ENCODE data around the gene OR5AS1.
"Not testable (repeated sequence)": the region's sequence is repeated elsewhere in the genome, so short reads cannot be mapped to it uniquely, and the experiment has no call there.

The OR5AS1 gene

DNA sequence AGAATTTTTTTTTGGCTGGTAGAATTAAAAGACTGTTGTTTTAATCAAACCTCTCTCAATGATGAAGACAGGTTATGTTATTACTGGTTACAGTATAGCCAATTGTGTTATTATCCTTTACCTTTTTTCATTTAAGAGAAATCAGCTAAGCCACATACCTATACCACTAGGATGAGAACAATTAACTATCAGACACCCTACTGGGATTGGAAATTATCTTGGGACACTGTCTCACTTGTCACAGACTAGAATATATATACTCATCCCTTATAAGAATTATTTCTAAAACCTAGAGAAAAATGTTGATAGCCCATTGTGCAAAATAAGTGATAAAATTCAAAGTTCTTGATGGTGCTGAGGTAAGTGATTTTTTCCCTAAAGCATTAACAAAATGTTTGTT, at the start of gene OR5AS1:
OR5AS1 (plus strand) TSS at position 301 of the 400 bp plus-strand sequence. CDS start 2,765 bp downstream, outside the sequence.
- H3K4me3 ChIP-seq (ENCODE audit: low read length) = no peak within 1 kb of the TSS
- DNase-seq (ENCODE audit: low read depth) = no peak
- no peak for TF ChIP-seq CTCF (conservative IDR thresholded peaks at IDR 0.05; ENCODE audit: low read length)

- H3K4me3 ChIP-seq (ENCODE audit: low read length) = no peak within 1 kb of the TSS
- TF ChIP-seq CTCF (conservative IDR thresholded peaks at IDR 0.05; ENCODE audit: low read length) = no peak
- DNase-seq (ENCODE audit: low read depth) = no peak
These were observed 32.9 kb upstream of the OR5AS1 start, which contains the start of gene OR5F1 for GRCh38 chr11:55994525-55994924. OR5F1 (minus strand) TSS chr11:55994625; CDS start chr11:55994625, 0 bp downstream.

DNA sequence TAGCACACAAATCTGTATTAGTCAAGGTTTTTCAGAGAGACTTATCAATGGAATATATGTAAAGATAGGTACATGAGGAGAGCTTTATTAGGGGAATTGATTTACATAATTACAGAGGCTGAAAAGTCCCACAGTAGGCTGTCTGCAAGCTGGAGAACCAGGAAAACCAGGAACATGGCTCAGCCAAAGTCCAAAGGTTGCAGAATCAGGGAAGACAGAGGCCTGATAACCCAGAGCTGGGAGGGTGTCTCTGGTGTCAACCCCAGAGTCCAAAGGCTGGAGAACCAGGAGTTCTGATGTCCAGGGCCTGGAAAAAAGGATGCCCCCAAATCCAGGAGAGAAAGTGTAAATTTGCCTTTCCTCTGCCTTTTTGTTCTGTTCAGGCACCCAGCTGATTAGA, 16.7 kb upstream of the OR5AS1 start:
- no peak for DNase-seq (ENCODE audit: low read depth)
- no peak overlapping the region for H3K4me3 ChIP-seq (ENCODE audit: low read length)

GRCh38 chr11:56013805-56014204, 13.6 kb upstream of the OR5AS1 start:
- TF ChIP-seq CTCF (conservative IDR thresholded peaks at IDR 0.05; ENCODE audit: low read length) = no peak
- DNase-seq (ENCODE audit: low read depth) = no peak

More for the DNA sequence above, 16.7 kb upstream of the OR5AS1 start:
- no peak for TF ChIP-seq CTCF (conservative IDR thresholded peaks at IDR 0.05; ENCODE audit: low read length)

DNA sequence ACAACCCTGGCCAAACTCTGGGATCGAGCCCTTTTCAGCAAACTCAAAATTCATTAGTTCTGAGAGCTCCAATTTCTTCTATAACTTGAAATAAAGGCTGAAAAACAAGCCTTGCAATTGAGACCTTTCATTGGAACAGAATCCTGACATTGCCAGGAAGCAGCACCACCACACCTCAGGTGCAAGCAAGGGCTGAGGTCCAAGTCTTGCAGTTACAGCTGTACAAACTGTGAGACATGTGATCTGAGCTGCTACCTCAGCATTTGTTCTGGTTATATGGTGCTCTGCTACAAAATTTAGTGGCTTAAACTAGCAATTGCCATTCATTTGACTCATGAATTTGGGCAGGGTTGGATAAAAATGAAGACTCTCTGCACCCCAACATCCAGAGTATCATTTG, 18.1 kb downstream of the OR5AS1 start:
- no peak for TF ChIP-seq CTCF (conservative IDR thresholded peaks at IDR 0.05; ENCODE audit: low read length)

More at GRCh38 chr11:56013805-56014204, 13.6 kb upstream of the OR5AS1 start:
- H3K4me3 ChIP-seq (ENCODE audit: low read length) = no peak overlapping the region

DNA sequence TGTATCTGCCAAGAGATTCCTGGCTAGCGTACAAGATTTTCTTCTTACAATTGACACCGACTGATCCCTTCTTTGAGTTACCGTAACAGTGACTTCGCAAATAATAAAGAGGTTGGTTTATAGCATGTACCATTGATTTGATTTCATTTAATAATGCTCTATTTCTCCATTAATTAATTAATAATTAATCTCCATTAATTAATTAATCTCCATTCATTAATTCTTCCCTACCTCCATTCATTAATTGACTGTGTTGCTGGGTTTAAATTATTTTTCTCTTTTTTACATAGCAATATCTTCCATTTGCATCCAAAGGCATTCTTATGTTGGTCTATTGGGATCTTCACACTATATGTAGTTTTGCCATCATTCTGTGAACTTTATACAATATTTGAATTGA, 21.0 kb downstream of the OR5AS1 start:
- no peak overlapping the region for H3K4me3 ChIP-seq (ENCODE audit: low read length)
- no peak for DNase-seq (ENCODE audit: low read depth)
- no peak for TF ChIP-seq CTCF (conservative IDR thresholded peaks at IDR 0.05; ENCODE audit: low read length)

More for the DNA sequence above, 18.1 kb downstream of the OR5AS1 start:
- DNase-seq (ENCODE audit: low read depth) = no peak
- no peak overlapping the region for H3K4me3 ChIP-seq (ENCODE audit: low read length)

DNA sequence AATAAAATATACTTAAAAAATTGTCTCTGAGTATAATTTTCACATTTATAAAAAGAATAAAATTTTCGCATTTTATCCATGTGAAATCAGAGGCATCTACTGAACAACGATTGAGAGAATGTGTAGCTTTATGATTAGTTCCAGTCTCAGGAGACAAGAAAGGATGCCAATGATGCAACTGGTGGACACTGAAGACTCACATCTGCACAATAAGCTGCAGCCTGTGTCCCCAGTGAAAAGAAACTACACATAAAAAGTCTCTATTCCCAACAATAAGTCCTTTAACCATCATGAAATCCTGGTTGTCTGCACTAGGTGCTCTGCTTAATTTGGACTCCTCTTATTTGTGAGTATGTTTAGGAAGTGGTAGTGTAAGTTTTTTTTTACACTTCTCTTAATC, 22.0 kb downstream of the OR5AS1 start:
- H3K4me3 ChIP-seq (ENCODE audit: low read length) = no peak overlapping the region
- no peak for TF ChIP-seq CTCF (conservative IDR thresholded peaks at IDR 0.05; ENCODE audit: low read length)
- no peak for DNase-seq (ENCODE audit: low read depth)

- DNase-seq (ENCODE audit: low read depth) = not testable (repeated sequence)
These were observed 28.9 kb downstream of the OR5AS1 start for GRCh38 chr11:56056366-56056765.

GRCh38 chr11:56057661-56058237, 30.3 kb downstream of the OR5AS1 start:
- not testable (repeated sequence) for DNase-seq (ENCODE audit: low read depth); H3K4me3 ChIP-seq (ENCODE audit: low read length)

More at GRCh38 chr11:56056366-56056765, 28.9 kb downstream of the OR5AS1 start:
- H3K4me3 ChIP-seq (ENCODE audit: low read length) = not testable (repeated sequence)

GRCh38 chr11:56058260-56058780, 30.9 kb downstream of the OR5AS1 start:
- not testable (repeated sequence) for DNase-seq (ENCODE audit: low read depth); H3K4me3 ChIP-seq (ENCODE audit: low read length)
